GM19468 (cell line): ENCODE measurements around the gene FBXO48.

Source experiments
- ATAC-seq: cut with Tn5 transposase; IDR thresholded peaks from one replicate; pipeline ENCODE4 v1.9.1; 2021; ENCODE audit warnings: mild to moderate bottlenecking, moderate library complexity, moderate number of reproducible peaks; ENCODE audit not compliant: unreplicated experiment; ENCODE audit errors: extremely low read depth

The FBXO48 gene

GRCh38 chr2:68415521-68415920 lies 51.6 kb downstream of the FBXO48 start:
- ATAC-seq, result no peak

DNA sequence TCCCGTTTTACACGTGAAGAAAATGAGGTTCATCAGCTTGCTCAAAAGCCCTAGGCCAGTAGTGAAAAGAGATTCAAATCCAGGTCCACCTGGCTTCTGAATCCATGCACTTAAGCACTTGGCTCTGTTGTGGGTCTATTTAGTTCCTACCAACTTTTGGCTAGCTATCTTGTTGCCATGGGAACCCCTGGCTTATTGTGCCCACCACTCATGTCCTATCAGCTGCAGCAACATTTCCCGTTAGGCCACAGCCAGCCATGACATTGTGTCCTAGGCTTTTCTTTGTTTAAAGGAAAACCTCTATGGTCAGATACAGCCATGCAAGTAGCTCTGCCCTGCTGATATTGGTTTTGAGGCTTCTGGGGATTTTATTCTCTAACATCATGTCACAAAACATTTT lies 52.2 kb downstream of the FBXO48 start:
- ATAC-seq, result no peak

GRCh38 chr2:68414452-68414851 lies 52.6 kb downstream of the FBXO48 start:
- ATAC-seq, result no peak

- ATAC-seq, result no peak
These were observed 53.6 kb downstream of the FBXO48 start for GRCh38 chr2:68413466-68413865.

- no peak for ATAC-seq
These were observed 54.8 kb downstream of the FBXO48 start for GRCh38 chr2:68412127-68412819.

DNA sequence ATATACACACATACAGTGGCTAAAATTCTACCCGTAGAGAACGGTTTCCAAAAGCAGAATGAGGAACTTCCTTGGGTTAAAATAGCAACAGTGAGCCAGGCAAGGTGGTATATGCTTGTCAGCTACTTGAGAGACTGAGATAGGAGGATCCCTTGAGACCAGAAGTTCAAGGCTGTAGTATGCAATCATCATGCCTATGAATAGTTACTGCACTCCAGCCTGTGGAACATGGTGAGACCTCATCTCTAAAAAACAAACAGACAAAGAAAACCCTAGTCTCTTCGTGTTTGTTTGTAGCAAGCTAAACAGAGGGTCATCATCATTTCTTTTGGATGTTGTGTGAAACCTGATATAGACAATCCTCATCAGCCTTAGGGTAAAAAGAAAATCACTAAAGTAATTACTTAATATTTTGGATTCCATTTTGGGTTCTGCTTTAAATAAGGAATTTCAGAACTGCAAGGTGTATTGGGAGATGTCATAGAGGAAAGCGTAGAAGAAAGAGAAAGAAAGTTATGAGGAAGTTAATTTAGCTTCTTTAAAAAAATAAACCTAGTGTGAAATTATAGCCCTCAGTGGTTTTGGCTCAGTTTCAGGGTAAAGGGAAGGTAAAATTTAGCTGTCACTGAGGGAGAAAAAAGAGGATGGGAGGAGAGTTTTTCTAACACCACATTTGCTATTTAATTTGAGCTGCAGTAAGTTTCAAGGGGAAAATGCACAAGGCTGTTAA lies 55.5 kb downstream of the FBXO48 start:
- ATAC-seq, result no peak
